ENCODE measurements around the gene CDV3. TPM values are rescaled to one million over a fixed set of nuclear protein-coding genes. Genes with fewer than 3 reads are reported as not detected.

Gene CDV3
- total RNA-seq, 2 experiments from 2014 or later = 193 to 263 TPM

DNA sequence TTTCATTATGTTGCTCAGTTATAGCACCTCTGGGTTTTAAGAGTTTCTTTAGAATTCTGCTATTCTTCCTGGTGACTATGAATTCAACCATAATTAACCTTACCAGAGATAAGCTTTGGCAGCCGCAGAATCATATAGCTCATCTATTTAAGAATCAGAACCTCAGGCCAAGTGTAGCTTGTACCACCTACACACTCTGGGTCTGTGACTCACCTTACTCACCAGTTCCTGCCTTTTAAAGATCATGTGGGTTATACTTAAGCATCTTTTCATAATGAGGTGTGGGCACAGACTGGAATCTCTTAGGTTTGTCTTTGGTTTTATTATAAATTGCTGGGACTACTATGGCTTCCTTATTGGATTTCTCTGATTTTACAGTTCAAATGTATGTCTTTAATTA lies 21.9 kb downstream of the CDV3 start:
- peak overlapping the region; percentile 7 for H3K27ac Mint-ChIP-seq

GRCh38 chr3:133598405-133598804 lies 24.9 kb downstream of the CDV3 start:
- H3K4me1 Mint-ChIP-seq = peaks cover 13% of the 10 kb centered on the region
- no peaks in the 10 kb centered on the region for H3K9me3 Mint-ChIP-seq (ENCODE audit: low read depth)
- no peak overlapping the region for H3K4me3 Mint-ChIP-seq
- H3K36me3 Mint-ChIP-seq = peaks cover 25% of the 10 kb centered on the region
- CTCF ChIA-PET = no interaction called here
- ATAC-seq (no peak), DNase-seq (no peak)
- no peaks in the 10 kb centered on the region for H3K27me3 Mint-ChIP-seq
- H3K27ac Mint-ChIP-seq = no peak overlapping the region

More for the DNA sequence above, 21.9 kb downstream of the CDV3 start:
- Mint-ChIP-seq H3K27me3 (no peaks in the 10 kb centered on the region), H3K9me3 (ENCODE audit: low read depth) (no peaks in the 10 kb centered on the region), H3K36me3 (peaks cover 12% of the 10 kb centered on the region), H3K4me1 (peaks cover 29% of the 10 kb centered on the region), H3K4me3 (no peak overlapping the region)
- CTCF ChIA-PET = interaction anchor here (1.2 kb wide), 1 partner anchor 17 kb away, joined by 3 read pairs; no protein-coding TSS in a partner anchor
- DNase-seq = no peak
- peak; percentile 64 for ATAC-seq

GRCh38 chr3:133599280-133599679 lies 25.8 kb downstream of the CDV3 start:
- ATAC-seq = no peak
- Mint-ChIP-seq H3K36me3 (peaks cover 28% of the 10 kb centered on the region), H3K4me1 (peaks cover 13% of the 10 kb centered on the region), H3K27ac (no peak overlapping the region), H3K9me3 (ENCODE audit: low read depth) (no peaks in the 10 kb centered on the region), H3K27me3 (no peaks in the 10 kb centered on the region), H3K4me3 (no peak overlapping the region)
- CTCF ChIA-PET = interaction anchor here (1.2 kb wide), 1 partner anchor 20 kb away, joined by 5 read pairs; no protein-coding TSS in a partner anchor
- no peak for DNase-seq

GRCh38 chr3:133600572-133601081 lies 27.1 kb downstream of the CDV3 start:
- Mint-ChIP-seq H3K36me3 (peaks cover 33% of the 10 kb centered on the region), H3K9me3 (ENCODE audit: low read depth) (no peaks in the 10 kb centered on the region), H3K27me3 (no peaks in the 10 kb centered on the region), H3K27ac (no peak overlapping the region), H3K4me1 (peaks cover 6% of the 10 kb centered on the region), H3K4me3 (no peak overlapping the region)
- ATAC-seq (no peak), DNase-seq (no peak)
- CTCF ChIA-PET = interaction anchor here (1.1 kb wide), 1 partner anchor 176 kb away, joined by 4 read pairs; no protein-coding TSS in a partner anchor

DNA sequence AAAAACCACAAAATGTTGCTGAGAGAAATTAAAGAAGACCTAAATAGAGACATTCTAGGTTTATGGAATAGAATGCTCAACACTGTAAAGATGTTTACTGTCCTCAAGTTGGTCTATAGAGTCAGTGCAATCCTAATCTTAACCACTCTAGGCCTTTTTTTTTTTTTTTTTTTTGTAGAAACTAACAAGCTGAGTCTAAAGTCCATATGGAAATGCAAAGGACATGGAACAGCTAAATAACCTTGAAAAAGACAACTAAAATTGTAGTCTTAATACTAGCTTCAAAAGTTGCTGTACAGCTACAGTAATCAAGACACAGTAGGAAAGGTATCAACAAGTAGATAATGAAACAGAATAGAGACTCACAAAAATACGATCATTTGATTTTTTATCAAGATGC lies 32.9 kb downstream of the CDV3 start:
- CTCF ChIA-PET = no interaction called here
- ATAC-seq = no peak

DNA sequence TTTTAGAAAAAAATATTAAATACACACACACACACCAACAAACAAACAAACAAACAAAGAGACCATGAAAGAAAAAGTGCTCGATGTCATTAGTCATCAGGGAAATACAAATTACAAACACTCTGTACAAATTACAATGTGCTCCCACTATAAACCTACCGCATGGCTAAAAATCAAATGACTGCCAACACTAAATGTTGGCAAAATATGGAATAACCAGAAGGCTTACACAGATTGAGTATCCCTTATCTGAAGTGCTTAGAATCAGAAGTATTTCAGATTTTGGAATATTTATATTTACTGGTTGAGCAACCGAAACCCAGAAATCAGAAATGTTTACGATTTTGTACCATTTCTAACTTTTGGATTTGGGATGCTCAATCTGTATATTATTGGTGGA lies 33.4 kb downstream of the CDV3 start:
- no peak overlapping the region for H3K27ac Mint-ChIP-seq

More for the DNA sequence above, 32.9 kb downstream of the CDV3 start:
- H3K9me3 Mint-ChIP-seq (ENCODE audit: low read depth) = peaks cover 2% of the 10 kb centered on the region
- H3K36me3 Mint-ChIP-seq = peaks cover 66% of the 10 kb centered on the region
- no peak overlapping the region for H3K27ac Mint-ChIP-seq
- H3K27me3 Mint-ChIP-seq = no peaks in the 10 kb centered on the region
- H3K4me1 Mint-ChIP-seq = peaks cover 3% of the 10 kb centered on the region
- H3K4me3 Mint-ChIP-seq = no peak overlapping the region
- no peak for DNase-seq

DNA sequence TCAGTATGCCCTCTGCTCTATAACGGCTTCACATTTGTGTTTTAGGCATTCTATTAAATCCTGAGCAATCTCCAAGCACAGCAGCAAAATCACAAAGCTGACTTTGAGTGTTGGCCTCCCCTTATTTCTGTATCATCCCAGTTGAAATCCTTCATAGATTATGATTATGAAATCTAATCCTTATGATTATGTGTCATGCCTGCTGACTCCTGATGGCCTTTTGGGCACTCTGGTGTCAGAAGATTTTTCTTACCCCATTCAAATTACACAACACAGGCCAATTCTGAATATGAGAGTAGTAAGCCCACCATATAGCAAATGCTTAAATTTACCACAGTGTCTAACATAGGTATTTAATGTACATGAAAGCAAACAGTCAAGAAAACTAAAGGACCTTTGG lies 34.3 kb downstream of the CDV3 start:
- H3K27ac Mint-ChIP-seq = no peak overlapping the region

More for the DNA sequence above, 33.4 kb downstream of the CDV3 start:
- Mint-ChIP-seq H3K27me3 (no peaks in the 10 kb centered on the region), H3K36me3 (peaks cover 66% of the 10 kb centered on the region), H3K4me1 (peaks cover 3% of the 10 kb centered on the region), H3K4me3 (no peak overlapping the region), H3K9me3 (ENCODE audit: low read depth) (peaks cover 2% of the 10 kb centered on the region)
- no peak for ATAC-seq
- CTCF ChIA-PET = no interaction called here
- DNase-seq = no peak

DNA sequence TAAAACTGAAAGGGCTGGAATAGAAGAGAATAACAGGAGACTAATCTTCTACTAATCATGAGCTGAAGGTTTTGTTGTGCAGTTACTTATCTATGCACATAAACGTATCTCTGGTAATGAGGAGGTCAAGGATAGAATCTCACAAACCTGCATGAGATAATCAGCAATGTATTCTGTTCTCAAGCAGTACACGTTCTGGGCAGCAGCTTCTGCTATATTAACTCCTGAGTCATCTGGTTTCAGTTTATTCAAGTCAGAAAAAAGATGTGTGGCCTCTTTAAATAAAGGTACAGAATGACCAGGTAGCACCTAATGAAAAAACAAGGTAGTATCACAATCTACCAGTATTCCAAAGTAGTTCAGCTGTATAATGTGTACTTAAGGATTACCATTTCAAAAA lies 34.9 kb downstream of the CDV3 start:
- ATAC-seq = no peak
- Mint-ChIP-seq H3K4me3 (no peak overlapping the region), H3K9me3 (ENCODE audit: low read depth) (peaks cover 2% of the 10 kb centered on the region), H3K27ac (no peak overlapping the region), H3K36me3 (peaks cover 68% of the 10 kb centered on the region), H3K4me1 (peaks cover 3% of the 10 kb centered on the region), H3K27me3 (no peaks in the 10 kb centered on the region)
- DNase-seq = no peak
- CTCF ChIA-PET = interaction anchor here (1.1 kb wide), 1 partner anchor 27 kb away, joined by 3 read pairs; no protein-coding TSS in a partner anchor

More for the DNA sequence above, 34.3 kb downstream of the CDV3 start:
- H3K36me3 Mint-ChIP-seq = peaks cover 64% of the 10 kb centered on the region
- peaks cover 3% of the 10 kb centered on the region for H3K4me1 Mint-ChIP-seq
- peaks cover 2% of the 10 kb centered on the region for H3K9me3 Mint-ChIP-seq (ENCODE audit: low read depth)
- no peaks in the 10 kb centered on the region for H3K27me3 Mint-ChIP-seq
- no peak overlapping the region for H3K4me3 Mint-ChIP-seq
- ATAC-seq (no peak), DNase-seq (no peak)
- CTCF ChIA-PET = no interaction called here

DNA sequence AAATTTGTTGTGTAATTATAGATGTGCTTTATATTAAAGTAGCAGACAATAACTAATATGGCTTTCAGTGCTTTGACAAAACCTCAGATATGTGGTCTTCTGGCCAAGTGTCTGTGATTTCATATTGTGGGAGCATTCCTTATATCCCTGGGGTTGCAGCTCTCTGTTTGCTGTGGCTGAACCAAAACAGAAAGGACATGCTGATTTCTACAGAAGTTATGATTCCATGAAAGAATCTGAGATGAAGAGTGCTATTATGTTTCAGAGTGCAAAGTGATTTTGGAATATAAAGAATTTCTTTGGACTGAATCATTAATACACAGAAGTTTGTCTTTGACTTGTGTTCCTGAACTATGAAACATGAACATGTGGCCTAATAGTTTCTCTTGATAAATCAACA lies 36.5 kb downstream of the CDV3 start:
- Mint-ChIP-seq H3K27me3 (no peaks in the 10 kb centered on the region), H3K9me3 (ENCODE audit: low read depth) (peaks cover 2% of the 10 kb centered on the region), H3K4me3 (no peak overlapping the region), H3K36me3 (peaks cover 69% of the 10 kb centered on the region), H3K4me1 (peaks cover 1% of the 10 kb centered on the region), H3K27ac (no peak overlapping the region)
- DNase-seq (no peak), ATAC-seq (no peak)
- CTCF ChIA-PET = no interaction called here

DNA sequence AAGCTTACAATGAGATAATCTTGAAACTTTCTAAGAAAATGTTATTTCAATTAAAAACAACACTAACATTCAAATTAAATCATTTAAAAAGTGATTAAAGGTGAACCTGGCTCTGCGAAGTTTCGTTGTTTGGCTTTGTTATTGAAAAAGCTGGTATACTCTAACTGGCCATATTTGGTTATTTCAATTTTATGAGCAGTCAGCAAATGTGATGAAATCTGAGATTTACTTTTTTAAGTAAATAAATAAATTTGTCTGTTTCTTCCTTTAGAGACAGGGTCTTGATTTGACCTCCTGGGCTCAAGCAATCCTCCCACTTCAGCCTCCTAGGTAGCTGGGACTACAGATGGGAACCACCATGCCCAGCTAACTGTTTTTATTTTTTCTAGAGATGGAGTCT lies 38.0 kb downstream of the CDV3 start:
- H3K4me3 Mint-ChIP-seq = no peak overlapping the region
- CTCF ChIA-PET = no interaction called here
- ATAC-seq = no peak

DNA sequence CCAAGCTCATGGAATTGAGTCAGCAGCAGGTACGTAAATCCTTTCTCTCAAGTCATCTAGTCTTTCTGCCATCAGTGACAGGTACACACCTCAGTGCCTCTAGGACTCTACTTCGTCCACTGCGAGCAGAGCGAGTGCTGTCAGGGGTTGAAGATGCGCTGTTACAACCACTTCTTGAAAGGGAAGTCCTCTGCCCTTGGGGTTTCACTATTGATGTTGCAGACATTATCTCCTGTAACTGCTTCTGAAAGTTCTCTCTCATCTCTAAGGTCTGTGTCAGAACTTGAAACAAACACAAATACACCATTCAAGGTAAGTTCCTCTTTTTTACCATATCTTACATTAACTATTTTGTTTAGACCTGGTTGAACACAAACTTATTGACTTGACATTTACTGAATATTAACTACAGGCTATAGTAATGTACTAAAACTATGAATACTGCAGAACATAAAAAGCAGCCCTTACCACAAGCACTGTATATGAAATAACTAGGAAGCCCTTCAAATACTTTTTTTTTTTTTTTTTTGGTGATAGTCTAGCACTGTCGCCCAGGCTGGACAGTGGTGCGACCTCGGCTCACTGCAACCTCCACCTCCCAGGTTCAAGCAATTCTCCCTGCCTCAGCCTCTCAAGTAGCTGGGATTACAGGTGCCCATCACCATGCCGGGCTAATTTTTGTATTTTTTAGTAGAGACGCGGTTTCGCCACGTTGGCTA lies 46.7 kb downstream of the CDV3 start:
- no peak overlapping the region for H3K4me3 Mint-ChIP-seq
- H3K27ac Mint-ChIP-seq = peak overlapping the region; percentile 58
- no peaks in the 10 kb centered on the region for H3K9me3 Mint-ChIP-seq (ENCODE audit: low read depth)
- no peak for DNase-seq
- CTCF ChIA-PET = no interaction called here
- H3K36me3 Mint-ChIP-seq = peaks cover 69% of the 10 kb centered on the region
- no peak for ATAC-seq
- peaks cover 17% of the 10 kb centered on the region for H3K4me1 Mint-ChIP-seq
- H3K27me3 Mint-ChIP-seq = no peaks in the 10 kb centered on the region

More for the DNA sequence above, 38.0 kb downstream of the CDV3 start:
- H3K36me3 Mint-ChIP-seq = peaks cover 76% of the 10 kb centered on the region
- H3K9me3 Mint-ChIP-seq (ENCODE audit: low read depth) = peaks cover 2% of the 10 kb centered on the region
- H3K27ac Mint-ChIP-seq = no peak overlapping the region
- no peaks in the 10 kb centered on the region for H3K4me1 Mint-ChIP-seq
- no peaks in the 10 kb centered on the region for H3K27me3 Mint-ChIP-seq
- DNase-seq = no peak

- CTCF ChIA-PET = interaction anchor here (1.1 kb wide), 1 partner anchor 49 kb away, joined by 3 read pairs; no protein-coding TSS in a partner anchor
- DNase-seq (no peak), ATAC-seq (no peak)
- H3K9me3 Mint-ChIP-seq (ENCODE audit: low read depth) = no peaks in the 10 kb centered on the region
- peaks cover 59% of the 10 kb centered on the region for H3K36me3 Mint-ChIP-seq
- no peak overlapping the region for H3K27ac Mint-ChIP-seq
- H3K4me1 Mint-ChIP-seq = peaks cover 11% of the 10 kb centered on the region
- no peak overlapping the region for H3K4me3 Mint-ChIP-seq
- H3K27me3 Mint-ChIP-seq = no peaks in the 10 kb centered on the region
These were observed 54.3 kb downstream of the CDV3 start for GRCh38 chr3:133627789-133628188.

GRCh38 chr3:133629146-133629545 lies 55.7 kb downstream of the CDV3 start:
- Mint-ChIP-seq H3K27ac (no peak overlapping the region), H3K36me3 (peaks cover 60% of the 10 kb centered on the region), H3K4me1 (peaks cover 8% of the 10 kb centered on the region), H3K4me3 (no peak overlapping the region), H3K27me3 (no peaks in the 10 kb centered on the region), H3K9me3 (ENCODE audit: low read depth) (no peaks in the 10 kb centered on the region)
- CTCF ChIA-PET = no interaction called here
- DNase-seq (no peak), ATAC-seq (no peak)

DNA sequence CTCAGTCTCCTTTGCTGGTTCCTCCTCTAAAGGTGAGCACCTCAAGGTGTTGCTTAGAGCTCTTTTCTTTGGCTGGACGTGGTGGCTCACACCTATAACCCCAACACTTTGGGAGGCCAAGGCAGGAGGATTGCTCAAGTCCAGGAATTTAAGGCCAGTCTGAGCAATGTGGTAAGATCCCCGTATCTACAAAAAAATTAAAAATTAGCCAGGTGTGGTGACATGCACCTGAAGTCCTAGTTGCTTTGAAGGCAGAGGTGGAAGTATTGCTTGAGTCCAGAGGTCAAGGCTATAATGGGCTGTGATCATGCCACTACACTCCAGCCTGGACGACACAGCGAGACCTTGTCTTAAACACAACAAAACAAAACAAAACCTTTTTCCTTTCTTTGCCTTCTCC lies 60.0 kb downstream of the CDV3 start:
- H3K4me1 Mint-ChIP-seq = peaks cover 10% of the 10 kb centered on the region
- DNase-seq (no peak), ATAC-seq (no peak)
- no peaks in the 10 kb centered on the region for H3K9me3 Mint-ChIP-seq (ENCODE audit: low read depth)
- H3K27me3 Mint-ChIP-seq = no peaks in the 10 kb centered on the region
- peaks cover 61% of the 10 kb centered on the region for H3K36me3 Mint-ChIP-seq
- no peak overlapping the region for H3K4me3 Mint-ChIP-seq
- CTCF ChIA-PET = interaction anchor here (1.2 kb wide), 1 partner anchor 30 kb away, joined by 3 read pairs; no protein-coding TSS in a partner anchor
- H3K27ac Mint-ChIP-seq = no peak overlapping the region

All from activated CD8-positive, alpha-beta memory T cell treated with anti-CD3 and anti-CD28 coated beads, Interleukin-2, amount 10 ng/mL, durations not matched to agents 7 days and 5 days (primary cell).